ENCODE results near the gene CGA.

GRCh38 chr6:87075168-87075567 lies 19.7 kb downstream of the CGA start:
- TF ChIP-seq CTCF (IDR thresholded peaks at IDR 0.05) (no peak), POLR2A (IDR thresholded peaks at IDR 0.05) (no peak)

Data from testis (tissue), 2 donors.